ENCODE measurements around the gene TSHR.

The TSHR gene

GRCh38 chr14:80954687-80955299 lies 628 bp upstream of the TSHR start:
- TF ChIP-seq CTCF (IDR thresholded peaks at IDR 0.05; ENCODE audit: insufficient read depth, low read length, poor library complexity, severe bottlenecking): peak; percentile 66
- 0 out of 2 replicates have a peak, but pooled peaks cover 1% of the 10 kb centered on the region for H3K27me3 ChIP-seq (replicated peaks; ENCODE audit: control insufficient read depth, insufficient read depth, low read length)
- H3K36me3 ChIP-seq (ENCODE audit: control insufficient read depth, insufficient read depth, low read length): no peaks in the 10 kb centered on the region
- DNase-seq (ENCODE audit: extremely low read depth, insufficient read length): peak; percentile 59
- peak overlapping the region; percentile 49 for H3K4me3 ChIP-seq (replicated peaks; ENCODE audit: low read depth, low read length)

GRCh38 chr14:80956102-80956501 lies 681 bp downstream of the TSHR start:
- no peak for TF ChIP-seq CTCF (IDR thresholded peaks at IDR 0.05; ENCODE audit: insufficient read depth, low read length, poor library complexity, severe bottlenecking)
- Histone ChIP-seq H3K4me3 (replicated peaks; ENCODE audit: low read depth, low read length) (no peak overlapping the region), H3K36me3 (ENCODE audit: control insufficient read depth, insufficient read depth, low read length) (no peaks in the 10 kb centered on the region), H3K27me3 (replicated peaks; ENCODE audit: control insufficient read depth, insufficient read depth, low read length) (0 out of 2 replicates have a peak, but pooled peaks cover 1% of the 10 kb centered on the region)
- no peak for DNase-seq (ENCODE audit: extremely low read depth, insufficient read length)

- no peak for TF ChIP-seq CTCF (IDR thresholded peaks at IDR 0.05; ENCODE audit: insufficient read depth, low read length, poor library complexity, severe bottlenecking)
- H3K4me3 ChIP-seq (replicated peaks; ENCODE audit: low read depth, low read length): no peak overlapping the region
- 0 out of 2 replicates have a peak, but pooled peaks cover 1% of the 10 kb centered on the region for H3K27me3 ChIP-seq (replicated peaks; ENCODE audit: control insufficient read depth, insufficient read depth, low read length)
- H3K36me3 ChIP-seq (ENCODE audit: control insufficient read depth, insufficient read depth, low read length): no peaks in the 10 kb centered on the region
- DNase-seq (ENCODE audit: extremely low read depth, insufficient read length): no peak
Observed at GRCh38 chr14:80956922-80957321, 1.5 kb downstream of the TSHR start.

- no peaks in the 10 kb centered on the region for H3K36me3 ChIP-seq (ENCODE audit: control insufficient read depth, insufficient read depth, low read length)
- no peak overlapping the region for H3K4me3 ChIP-seq (replicated peaks; ENCODE audit: low read depth, low read length)
- no peak for TF ChIP-seq CTCF (IDR thresholded peaks at IDR 0.05; ENCODE audit: insufficient read depth, low read length, poor library complexity, severe bottlenecking)
- DNase-seq (ENCODE audit: extremely low read depth, insufficient read length): no peak
- H3K27me3 ChIP-seq (replicated peaks; ENCODE audit: control insufficient read depth, insufficient read depth, low read length): 0 out of 2 replicates have a peak, but pooled peaks cover 1% of the 10 kb centered on the region
Observed at GRCh38 chr14:80957613-80958012, 2.2 kb downstream of the TSHR start.

GRCh38 chr14:80958226-80958625 lies 2.8 kb downstream of the TSHR start:
- no peak overlapping the region for H3K4me3 ChIP-seq (replicated peaks; ENCODE audit: low read depth, low read length)
- TF ChIP-seq CTCF (IDR thresholded peaks at IDR 0.05; ENCODE audit: insufficient read depth, low read length, poor library complexity, severe bottlenecking): no peak
- DNase-seq (ENCODE audit: extremely low read depth, insufficient read length): no peak
- H3K36me3 ChIP-seq (ENCODE audit: control insufficient read depth, insufficient read depth, low read length): no peaks in the 10 kb centered on the region
- H3K27me3 ChIP-seq (replicated peaks; ENCODE audit: control insufficient read depth, insufficient read depth, low read length): 0 out of 2 replicates have a peak, but pooled peaks cover 1% of the 10 kb centered on the region
